ENCODE data around the gene ARHGEF28.

ARHGEF28 gene

GRCh38 chr5:73732045-73732444, 106.0 kb downstream of the ARHGEF28 start:
- no peak for DNase-seq (ENCODE audit: low read depth in 1 of 2, low spot score in 1 of 2)

GRCh38 chr5:73733219-73733618, 107.2 kb downstream of the ARHGEF28 start:
- no peak for DNase-seq (ENCODE audit: low read depth in 1 of 2, low spot score in 1 of 2)

- DNase-seq (ENCODE audit: low read depth in 1 of 2, low spot score in 1 of 2) = no peak
Measured at GRCh38 chr5:73735032-73735734, 109.2 kb downstream of the ARHGEF28 start.

GRCh38 chr5:73739650-73740049, 113.7 kb downstream of the ARHGEF28 start:
- DNase-seq (ENCODE audit: low read depth in 1 of 2, low spot score in 1 of 2) = no peak

GRCh38 chr5:73740274-73740790, 114.3 kb downstream of the ARHGEF28 start:
- DNase-seq (ENCODE audit: low read depth in 1 of 2, low spot score in 1 of 2) = no peak

GRCh38 chr5:73743161-73743560, 117.2 kb downstream of the ARHGEF28 start:
- no peak for DNase-seq (ENCODE audit: low read depth in 1 of 2, low spot score in 1 of 2)

- no peak for DNase-seq (ENCODE audit: low read depth in 1 of 2, low spot score in 1 of 2)
Measured at GRCh38 chr5:73745836-73746235, 119.8 kb downstream of the ARHGEF28 start.

- DNase-seq (ENCODE audit: low read depth in 1 of 2, low spot score in 1 of 2) = no peak
Measured at GRCh38 chr5:73746608-73747007, 120.6 kb downstream of the ARHGEF28 start.

GRCh38 chr5:73747696-73748380, 121.8 kb downstream of the ARHGEF28 start:
- no peak for DNase-seq (ENCODE audit: low read depth in 1 of 2, low spot score in 1 of 2)

GRCh38 chr5:73748510-73749400, 122.8 kb downstream of the ARHGEF28 start:
- no peak for DNase-seq (ENCODE audit: low read depth in 1 of 2, low spot score in 1 of 2)

GRCh38 chr5:73749485-73750270, 123.7 kb downstream of the ARHGEF28 start:
- DNase-seq (ENCODE audit: low read depth in 1 of 2, low spot score in 1 of 2) = no peak

GRCh38 chr5:73751254-73751914, 125.4 kb downstream of the ARHGEF28 start:
- no peak for DNase-seq (ENCODE audit: low read depth in 1 of 2, low spot score in 1 of 2)

- DNase-seq (ENCODE audit: low read depth in 1 of 2, low spot score in 1 of 2) = no peak
Measured at GRCh38 chr5:73754254-73754653, 128.3 kb downstream of the ARHGEF28 start.

GRCh38 chr5:73757416-73757815, 131.4 kb downstream of the ARHGEF28 start:
- no peak for DNase-seq (ENCODE audit: low read depth in 1 of 2, low spot score in 1 of 2)

- no peak for DNase-seq (ENCODE audit: low read depth in 1 of 2, low spot score in 1 of 2)
Measured at GRCh38 chr5:73759771-73760170, 133.8 kb downstream of the ARHGEF28 start.

GRCh38 chr5:73763300-73764032, 137.5 kb downstream of the ARHGEF28 start:
- no peak for DNase-seq (ENCODE audit: low read depth in 1 of 2, low spot score in 1 of 2)

GRCh38 chr5:73764586-73764985, 138.6 kb downstream of the ARHGEF28 start:
- DNase-seq (ENCODE audit: low read depth in 1 of 2, low spot score in 1 of 2) = no peak

GRCh38 chr5:73764996-73765395, 139.0 kb downstream of the ARHGEF28 start:
- no peak for DNase-seq (ENCODE audit: low read depth in 1 of 2, low spot score in 1 of 2)

GRCh38 chr5:73766902-73767301, 140.9 kb downstream of the ARHGEF28 start:
- DNase-seq (ENCODE audit: low read depth in 1 of 2, low spot score in 1 of 2) = no peak
